GM18867 (cell line): ENCODE results near the gene METTL9.

Experiments
- ATAC-seq: cut with Tn5 transposase; IDR thresholded peaks from one replicate; pipeline ENCODE4 v1.9.1; 2021; ENCODE audit warnings: mild to moderate bottlenecking, moderate library complexity; ENCODE audit not compliant: unreplicated experiment

Gene METTL9

DNA sequence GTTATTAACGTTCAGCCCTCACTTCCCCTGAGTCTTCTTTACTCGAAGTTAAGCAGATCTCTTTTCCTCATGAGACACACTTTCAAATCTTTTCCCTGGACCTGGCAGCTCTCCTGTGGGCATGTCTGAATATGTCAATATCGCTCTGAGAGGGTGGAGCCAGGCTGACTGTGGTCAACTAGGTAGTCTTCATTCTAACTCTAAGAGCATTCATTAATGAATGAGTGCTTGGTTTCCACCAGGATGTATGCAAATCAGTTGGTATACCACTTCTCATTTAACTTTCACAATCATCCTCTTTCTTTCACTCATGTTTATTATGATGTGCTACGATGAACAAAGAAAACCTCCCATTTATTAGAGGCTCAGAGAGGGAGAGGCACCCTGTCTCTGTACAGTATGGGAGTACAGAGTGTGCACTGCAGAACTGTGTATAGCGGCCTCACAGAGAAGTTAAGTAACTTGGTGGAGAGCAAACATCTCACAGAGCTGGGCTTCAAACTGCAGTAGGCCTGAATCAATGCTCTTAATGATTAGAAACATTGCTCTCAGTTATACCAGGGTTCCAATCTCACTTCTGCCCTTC is 104.3 kb downstream of the METTL9 start:
- ATAC-seq: peak; percentile 64

DNA sequence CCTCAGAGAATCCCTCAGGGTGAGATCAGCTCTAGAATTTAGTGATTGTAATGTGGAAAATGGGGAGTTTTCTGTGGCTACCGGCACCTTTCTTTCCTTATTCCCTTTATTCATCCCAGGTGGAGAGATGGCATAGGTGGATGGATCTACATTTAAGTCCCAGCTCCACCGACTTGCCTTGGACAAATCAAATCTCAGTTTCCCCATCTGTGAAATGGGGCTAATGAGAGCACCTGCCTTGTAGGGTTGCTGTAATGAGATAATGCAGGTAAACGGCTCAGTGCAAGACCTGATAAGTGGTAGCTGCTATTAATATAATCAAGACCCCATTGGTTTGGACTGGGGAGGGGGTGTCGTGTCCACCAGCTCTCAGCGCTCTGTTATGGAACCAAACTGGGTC is 104.9 kb downstream of the METTL9 start:
- ATAC-seq: no peak

DNA sequence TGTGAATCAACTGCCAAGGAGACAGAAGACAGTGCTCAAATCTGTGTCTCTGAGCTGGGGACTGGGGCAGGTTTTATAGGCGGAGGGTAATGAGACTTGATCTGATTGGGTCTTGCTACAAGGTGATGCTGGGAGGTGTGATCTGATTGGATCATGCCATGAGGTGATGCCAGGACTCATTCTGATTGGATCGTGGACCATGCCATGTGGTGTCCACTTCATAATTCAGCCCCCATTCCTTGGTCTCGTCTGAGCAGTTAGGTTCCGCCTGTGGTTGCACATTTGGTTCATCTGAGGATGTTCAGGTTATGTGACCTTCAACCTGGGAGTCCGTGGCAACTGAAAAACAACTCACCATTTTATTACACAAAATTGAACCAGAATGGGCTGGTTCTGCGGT is 105.4 kb downstream of the METTL9 start:
- ATAC-seq: no peak
